ENCODE measurements around the gene SEPHS2. TPM values are rescaled to one million over a fixed set of nuclear protein-coding genes. Genes with fewer than 3 reads are reported as not detected.
"Not testable (repeated sequence)": the region's sequence is repeated elsewhere in the genome, so short reads cannot be mapped to it uniquely, and the experiment has no call there.

SEPHS2 gene
- total RNA-seq, 1 donor, result 7.8 TPM

GRCh38 chr16:30470170-30470512 is 24.5 kb upstream of the SEPHS2 start:
- H3K4me3 ChIP-seq (ENCODE audit: low read depth, low read length), result no peak overlapping the region
- DNase-seq (ENCODE audit: low read depth), result no peak

DNA sequence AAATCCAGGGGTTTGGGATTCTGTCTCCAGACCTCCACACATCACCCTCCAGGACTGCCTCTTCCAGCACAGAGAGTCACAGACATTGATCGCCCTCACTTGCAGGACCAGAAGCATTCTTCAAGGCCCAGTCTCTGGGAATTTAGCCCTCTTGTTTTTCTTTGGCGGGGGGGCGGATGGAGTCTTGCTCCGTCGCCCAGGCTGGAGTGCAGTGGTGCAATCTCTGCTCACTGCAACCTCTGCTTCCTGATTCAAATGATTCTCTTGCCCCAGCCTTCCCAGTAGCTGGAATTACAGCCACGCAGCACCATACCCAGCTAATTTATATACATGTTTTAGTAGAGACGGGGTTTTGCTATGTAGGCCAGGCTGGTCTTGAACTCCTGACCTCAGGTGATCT is 18.4 kb upstream of the SEPHS2 start:
- DNase-seq (ENCODE audit: low read depth), result no peak
- TF ChIP-seq, protein P1, sequence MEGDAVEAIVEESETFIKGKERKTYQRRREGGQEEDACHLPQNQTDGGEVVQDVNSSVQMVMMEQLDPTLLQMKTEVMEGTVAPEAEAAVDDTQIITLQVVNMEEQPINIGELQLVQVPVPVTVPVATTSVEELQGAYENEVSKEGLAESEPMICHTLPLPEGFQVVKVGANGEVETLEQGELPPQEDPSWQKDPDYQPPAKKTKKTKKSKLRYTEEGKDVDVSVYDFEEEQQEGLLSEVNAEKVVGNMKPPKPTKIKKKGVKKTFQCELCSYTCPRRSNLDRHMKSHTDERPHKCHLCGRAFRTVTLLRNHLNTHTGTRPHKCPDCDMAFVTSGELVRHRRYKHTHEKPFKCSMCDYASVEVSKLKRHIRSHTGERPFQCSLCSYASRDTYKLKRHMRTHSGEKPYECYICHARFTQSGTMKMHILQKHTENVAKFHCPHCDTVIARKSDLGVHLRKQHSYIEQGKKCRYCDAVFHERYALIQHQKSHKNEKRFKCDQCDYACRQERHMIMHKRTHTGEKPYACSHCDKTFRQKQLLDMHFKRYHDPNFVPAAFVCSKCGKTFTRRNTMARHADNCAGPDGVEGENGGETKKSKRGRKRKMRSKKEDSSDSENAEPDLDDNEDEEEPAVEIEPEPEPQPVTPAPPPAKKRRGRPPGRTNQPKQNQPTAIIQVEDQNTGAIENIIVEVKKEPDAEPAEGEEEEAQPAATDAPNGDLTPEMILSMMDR (IDR thresholded peaks at IDR 0.05; ENCODE audit: insufficient read depth, low read depth, low read length), result no peak
- H3K4me3 ChIP-seq (ENCODE audit: low read depth, low read length), result no peak overlapping the region

More at GRCh38 chr16:30470170-30470512, 24.5 kb upstream of the SEPHS2 start:
- TF ChIP-seq, protein P1 (IDR thresholded peaks at IDR 0.05; ENCODE audit: insufficient read depth, low read depth, low read length), result no peak

GRCh38 chr16:30461426-30461825 is 15.8 kb upstream of the SEPHS2 start:
- not testable (repeated sequence) for H3K4me3 ChIP-seq (ENCODE audit: low read depth, low read length); DNase-seq (ENCODE audit: low read depth)

- TF ChIP-seq, protein P1 (IDR thresholded peaks at IDR 0.05; ENCODE audit: insufficient read depth, low read depth, low read length), result no peak
- DNase-seq (ENCODE audit: low read depth), result no peak
- no peak overlapping the region for H3K4me3 ChIP-seq (ENCODE audit: low read depth, low read length)
Observed at GRCh38 chr16:30459456-30459855, 13.8 kb upstream of the SEPHS2 start.

DNA sequence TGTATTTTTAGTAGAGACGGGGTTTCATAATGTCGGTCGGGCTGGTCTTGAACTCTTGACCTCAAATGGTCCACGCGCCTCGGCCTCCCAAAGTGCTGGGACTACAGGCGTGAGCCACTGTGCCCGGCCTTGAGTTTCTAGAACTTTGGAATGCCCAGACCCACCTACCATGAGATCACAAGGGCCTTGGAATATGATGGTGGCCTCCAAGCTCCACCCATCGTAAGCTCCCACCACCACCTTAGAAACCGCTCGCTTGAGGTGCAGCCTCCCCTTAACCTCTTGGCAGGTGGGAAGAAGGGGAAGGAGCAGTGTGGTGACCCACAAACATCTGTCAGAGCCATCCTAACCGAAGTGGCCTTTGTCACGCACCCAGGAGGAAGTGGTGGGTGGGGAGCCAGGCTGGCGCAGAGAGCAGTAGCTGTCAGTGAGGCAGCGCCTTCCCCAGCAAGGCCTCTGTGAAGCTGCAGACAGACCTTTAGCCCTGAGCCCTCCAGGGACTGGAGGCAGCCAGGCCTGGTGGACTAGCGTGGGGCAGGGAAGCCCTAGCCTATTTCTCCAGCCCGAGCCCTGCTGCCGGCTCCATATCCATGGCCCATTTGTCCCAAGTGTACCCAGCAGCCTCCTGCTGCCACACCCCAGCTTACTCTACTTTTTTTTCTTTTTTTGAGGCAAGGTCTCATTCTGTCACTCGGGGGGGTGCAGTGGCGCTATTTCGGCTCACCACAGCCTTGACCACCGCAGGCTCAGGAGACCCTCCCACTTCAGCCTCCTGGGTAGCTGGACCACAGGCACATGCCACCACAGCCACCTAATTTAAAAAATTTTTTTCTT is 13.1 kb upstream of the SEPHS2 start:
- no peak overlapping the region for H3K4me3 ChIP-seq (ENCODE audit: low read depth, low read length)
- TF ChIP-seq, protein P1 (IDR thresholded peaks at IDR 0.05; ENCODE audit: insufficient read depth, low read depth, low read length), result no peak
- no peak for DNase-seq (ENCODE audit: low read depth)

- DNase-seq (ENCODE audit: low read depth), result no peak
- TF ChIP-seq, protein P1 (IDR thresholded peaks at IDR 0.05; ENCODE audit: insufficient read depth, low read depth, low read length), result no peak
- H3K4me3 ChIP-seq (ENCODE audit: low read depth, low read length), result no peak overlapping the region
Observed at GRCh38 chr16:30457743-30458560, 12.3 kb upstream of the SEPHS2 start.

GRCh38 chr16:30457256-30457655 is 11.6 kb upstream of the SEPHS2 start:
- TF ChIP-seq, protein P1 (IDR thresholded peaks at IDR 0.05; ENCODE audit: insufficient read depth, low read depth, low read length), result no peak
- no peak for DNase-seq (ENCODE audit: low read depth)
- no peak overlapping the region for H3K4me3 ChIP-seq (ENCODE audit: low read depth, low read length)
